Retina (tissue), 1 donor: ENCODE measurements around the gene MYO7B.

Experiments
- DNase-seq: peaks from one replicate; pipeline ENCODE4 v3.0.0-alpha.2; 2016

MYO7B gene

DNA sequence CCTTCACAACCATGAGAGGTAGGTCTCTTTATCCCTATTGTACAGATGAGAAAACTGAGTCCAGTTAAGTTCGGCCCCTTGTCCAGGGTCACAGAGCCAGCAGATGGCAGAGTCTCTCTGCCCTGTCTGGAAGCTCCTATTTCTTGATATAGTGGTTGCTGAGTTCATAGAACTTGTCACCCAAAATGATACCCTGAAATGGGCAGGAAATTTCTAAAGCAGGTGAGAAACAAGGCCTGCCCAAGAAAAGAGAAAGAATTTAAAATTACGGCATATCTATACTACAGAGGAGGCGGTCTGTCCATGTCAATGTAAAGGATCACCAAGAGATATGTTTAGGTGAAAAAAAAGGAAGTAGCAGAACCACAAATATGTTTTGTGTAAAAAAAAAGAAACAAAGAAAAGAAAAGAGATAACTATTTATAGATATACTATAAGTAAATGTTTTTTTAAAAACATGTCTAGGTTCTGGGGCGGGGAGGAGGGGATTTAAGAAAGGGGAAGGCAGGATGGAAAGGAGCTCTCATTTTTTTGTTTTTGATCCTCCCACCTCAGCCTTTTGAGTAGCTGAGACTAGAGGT is 39.8 kb downstream of the MYO7B start:
- no peak for DNase-seq

DNA sequence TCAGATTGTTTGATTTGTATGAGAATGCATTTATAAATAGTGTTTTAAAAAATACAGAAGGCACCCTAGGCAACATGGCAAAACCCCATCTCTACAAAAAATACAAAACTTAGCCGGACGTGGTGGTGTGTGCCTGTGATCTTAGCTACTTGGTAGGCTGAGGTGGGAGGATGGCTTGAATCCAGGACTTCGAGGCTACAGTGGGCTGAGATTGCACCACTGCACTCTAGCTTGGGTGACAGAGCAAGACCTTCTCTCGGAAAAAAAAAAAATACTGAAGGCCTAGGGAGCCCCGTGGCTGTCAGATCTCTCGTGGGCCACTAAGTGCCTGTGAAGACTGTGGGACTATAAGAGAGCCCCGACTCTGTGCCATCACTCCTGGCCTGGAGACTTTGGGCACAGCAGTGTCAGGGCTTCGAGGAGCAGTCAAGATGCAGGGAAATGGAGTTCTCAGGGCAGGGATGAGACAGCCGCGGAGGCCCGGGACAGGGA is 40.5 kb downstream of the MYO7B start:
- DNase-seq: no peak

DNA sequence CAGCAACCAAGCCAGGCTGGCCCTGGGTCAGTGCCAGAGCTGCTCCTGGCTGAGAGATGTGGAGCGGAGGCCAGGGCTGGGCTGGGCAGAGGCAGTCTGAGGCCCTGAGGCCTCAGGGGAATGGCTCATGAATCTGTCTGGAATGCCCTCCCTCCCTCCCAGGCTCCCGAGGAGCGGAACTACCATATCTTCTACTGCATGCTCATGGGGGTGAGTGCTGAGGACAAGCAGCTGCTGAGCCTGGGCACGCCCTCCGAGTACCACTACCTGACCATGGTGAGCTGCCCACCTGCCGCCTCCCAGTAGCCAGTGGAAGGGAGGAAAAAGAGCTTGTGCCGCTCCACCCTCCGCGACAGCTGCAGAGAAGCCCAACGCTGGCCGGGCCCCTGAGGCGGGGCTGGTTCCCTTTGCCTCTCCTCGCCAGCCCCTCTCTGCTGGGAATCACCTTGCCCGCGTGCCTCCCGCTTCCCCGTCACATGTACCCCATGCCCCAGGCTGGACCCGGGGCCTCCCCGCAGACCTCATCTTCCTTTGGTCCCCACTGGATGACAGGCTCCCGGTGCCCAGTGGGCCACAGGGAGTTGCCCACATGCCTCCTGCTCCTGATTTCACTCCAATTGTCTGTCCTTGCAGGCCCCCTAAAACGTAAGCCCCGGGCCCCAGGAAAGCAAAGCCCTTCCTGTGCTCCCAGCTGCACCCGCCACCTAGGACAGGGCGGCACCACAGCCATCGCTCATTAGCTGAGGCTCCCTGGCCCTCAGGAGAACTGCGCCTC is 41.1 kb downstream of the MYO7B start:
- no peak for DNase-seq

DNA sequence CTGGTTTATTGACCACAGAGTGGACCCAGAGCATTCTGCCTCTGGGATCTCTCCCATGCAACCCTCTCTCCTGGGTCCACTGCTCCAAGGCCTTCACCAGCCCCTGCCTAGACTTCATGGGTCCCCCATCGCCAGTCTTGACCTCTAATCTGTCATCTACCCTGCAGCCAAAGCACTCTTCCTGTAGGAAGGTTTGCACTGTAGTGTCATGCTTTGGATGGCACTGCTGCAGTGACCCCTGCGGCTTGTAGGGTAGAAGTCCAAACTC is 41.7 kb downstream of the MYO7B start:
- DNase-seq: no peak

DNA sequence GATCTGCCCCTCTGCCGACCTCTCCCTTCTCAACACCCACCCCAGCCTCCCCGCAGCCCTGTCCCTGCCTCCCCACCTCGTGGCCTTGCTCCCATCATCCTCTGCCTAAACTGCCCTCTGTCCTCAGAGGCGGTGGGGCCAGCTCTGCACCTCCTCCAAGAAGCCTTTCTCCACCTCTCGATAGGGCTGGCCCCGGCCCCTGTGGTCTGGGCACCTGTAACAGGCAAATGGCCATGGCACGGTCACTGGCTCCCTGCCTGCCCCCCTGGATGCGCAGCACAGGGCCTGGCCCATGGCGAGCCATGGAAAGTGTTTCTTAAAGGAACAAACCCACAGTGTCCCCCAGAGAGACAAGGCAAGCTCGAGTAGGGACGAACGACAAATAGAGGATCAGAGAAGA is 42.0 kb downstream of the MYO7B start:
- DNase-seq: no peak

DNA sequence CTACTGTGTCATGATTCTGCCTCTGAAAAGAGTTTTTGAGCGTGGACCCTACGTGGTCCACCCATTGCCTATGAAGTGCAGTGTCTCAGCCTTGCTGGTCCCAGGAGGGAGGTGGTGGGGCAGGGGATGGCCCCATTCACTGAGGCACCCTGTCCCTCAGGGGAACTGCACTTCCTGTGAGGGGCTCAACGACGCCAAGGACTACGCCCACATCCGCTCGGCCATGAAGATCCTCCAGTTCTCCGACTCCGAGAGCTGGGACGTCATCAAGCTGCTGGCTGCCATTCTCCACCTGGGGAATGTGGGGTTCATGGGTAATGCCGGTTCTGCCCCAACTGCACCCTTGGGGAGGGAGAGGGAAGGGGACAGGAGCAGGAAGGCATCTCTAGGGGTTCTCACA is 42.5 kb downstream of the MYO7B start:
- no peak for DNase-seq

DNA sequence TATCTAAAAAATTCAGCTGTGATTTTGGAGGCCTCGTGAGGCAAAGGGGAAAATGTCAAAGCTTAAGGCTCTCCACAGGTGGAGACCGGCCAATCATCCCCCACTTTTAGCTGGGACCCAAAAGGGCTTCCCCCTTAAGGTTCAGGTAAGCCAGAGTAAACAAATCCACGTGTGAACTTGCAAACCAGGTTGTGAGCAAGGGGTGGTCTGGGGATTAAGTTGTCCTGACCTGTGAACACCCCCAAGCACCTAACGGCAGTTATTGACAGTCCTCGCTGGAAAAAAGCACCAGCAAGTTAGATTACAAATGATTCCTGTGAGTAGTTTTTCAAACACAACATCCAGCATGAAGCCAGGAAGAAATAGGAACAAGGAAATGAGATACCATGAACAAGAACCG is 42.9 kb downstream of the MYO7B start:
- DNase-seq: no peak

DNA sequence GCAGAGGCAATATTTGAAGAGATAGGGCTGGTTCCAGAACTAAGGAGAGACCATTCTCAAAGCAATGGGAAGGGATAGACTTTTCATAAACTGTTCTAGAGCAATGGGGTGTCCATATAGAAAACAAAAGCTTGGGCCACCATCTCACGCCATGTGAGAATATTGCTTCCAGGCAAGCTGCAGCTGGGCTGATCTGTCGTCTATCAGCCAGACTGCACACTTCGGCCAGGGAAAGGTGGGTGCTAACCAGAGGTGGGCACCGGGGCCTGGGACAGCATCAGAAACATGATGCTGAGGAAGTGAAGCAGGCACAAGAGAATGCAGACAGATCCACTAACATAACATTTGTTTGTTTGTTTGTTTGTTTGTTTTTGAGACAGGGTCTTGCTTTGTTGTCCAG is 43.7 kb downstream of the MYO7B start:
- no peak for DNase-seq

DNA sequence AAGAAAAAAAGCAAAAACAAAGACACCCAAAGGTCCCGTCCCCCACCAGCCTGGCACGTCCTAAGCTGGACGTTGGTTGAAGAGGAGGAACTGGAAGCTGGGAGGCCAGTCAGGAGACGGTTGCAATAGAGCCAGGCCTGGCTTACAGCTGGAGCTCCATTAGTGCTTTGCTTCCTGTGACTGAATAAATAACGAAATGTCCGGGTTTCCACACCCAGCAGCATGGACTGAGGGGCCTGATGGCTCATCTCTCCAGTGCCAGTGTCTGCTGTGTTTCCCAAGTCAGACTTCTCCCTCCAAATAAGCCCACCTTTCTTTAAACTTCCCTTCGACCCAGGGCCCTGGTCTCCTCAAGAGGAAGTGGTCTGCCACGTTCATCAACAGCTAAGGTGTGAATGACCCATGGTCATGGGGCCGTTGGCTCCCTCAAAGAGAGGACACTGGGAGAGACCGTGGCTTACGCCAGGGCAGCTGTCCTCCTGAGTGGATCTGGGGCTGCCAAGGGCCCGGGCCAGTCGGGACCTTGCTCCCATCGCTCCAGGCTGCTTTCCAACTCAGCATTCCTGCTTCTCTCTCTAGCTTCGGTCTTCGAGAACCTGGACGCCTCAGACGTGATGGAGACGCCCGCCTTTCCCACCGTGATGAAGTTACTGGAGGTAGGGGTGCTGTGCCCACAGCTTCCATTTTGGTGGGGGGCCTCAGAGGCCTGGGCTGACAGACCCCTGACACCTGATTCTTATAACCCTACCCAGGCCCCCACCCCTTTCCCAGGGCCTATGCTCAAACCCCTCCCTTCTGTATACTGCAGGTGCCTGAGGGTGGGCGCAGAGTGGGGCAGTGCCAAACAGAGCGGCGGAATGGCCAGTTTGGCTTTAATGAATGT is 44.9 kb downstream of the MYO7B start:
- no peak for DNase-seq

DNA sequence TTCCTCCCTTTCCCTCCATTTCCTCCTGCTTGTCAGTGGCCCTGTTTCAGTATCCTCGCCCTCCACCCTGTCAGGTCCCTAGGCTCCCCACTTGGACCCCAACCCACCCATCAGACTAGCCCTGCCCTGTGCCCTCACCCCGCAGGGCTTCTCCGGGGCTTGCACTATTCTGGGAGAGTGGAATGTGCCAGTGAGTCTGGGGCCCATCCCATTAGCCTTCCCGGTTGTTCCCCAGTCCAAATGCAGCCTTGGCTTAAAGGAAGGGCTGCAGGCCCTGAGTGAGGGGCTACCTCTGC is 45.5 kb downstream of the MYO7B start:
- DNase-seq: no peak

DNA sequence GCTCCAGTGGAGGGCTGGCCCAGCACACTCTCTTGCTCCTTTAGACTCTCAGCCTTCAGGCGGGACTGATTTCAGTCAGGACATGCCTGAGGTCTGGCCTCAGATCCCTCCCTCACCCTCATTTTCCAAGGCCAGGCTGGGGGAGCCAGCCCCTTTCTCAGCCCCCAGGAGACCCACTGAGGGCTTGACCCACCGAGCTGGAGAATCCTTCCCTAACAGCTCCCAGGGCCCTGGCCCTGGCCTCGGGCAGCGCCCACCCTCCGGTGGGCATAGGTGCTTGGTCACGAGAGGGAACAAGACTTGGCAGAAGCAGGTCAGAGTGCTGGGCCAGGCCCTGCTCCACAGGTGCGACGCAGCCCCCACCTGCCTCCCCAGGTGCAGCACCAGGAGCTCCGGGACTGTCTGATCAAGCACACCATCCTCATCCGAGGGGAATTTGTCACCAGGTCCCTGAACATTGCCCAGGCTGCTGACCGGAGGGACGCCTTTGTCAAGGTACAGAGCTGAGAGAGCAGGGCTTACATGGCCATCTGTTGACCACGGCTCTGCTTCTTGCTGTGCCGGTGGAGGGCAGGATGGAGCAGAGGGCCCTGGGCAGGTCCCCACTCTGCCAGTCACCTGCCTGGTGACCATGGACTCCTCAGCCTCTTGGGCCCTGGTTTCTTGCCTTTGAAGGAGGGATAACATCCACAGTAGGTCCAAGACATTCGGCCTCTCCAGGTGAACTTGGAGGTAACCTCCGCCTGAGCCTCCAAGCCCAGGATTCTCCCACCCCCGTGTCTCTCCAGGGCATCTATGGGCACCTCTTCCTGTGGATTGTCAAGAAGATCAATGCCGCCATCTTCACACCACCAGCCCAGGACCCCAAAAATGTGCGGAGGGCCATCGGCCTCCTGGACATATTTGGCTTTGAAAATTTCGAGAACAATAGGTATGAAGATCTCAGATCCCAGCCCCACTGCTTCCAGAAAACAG is 46.3 kb downstream of the MYO7B start:
- DNase-seq: no peak

DNA sequence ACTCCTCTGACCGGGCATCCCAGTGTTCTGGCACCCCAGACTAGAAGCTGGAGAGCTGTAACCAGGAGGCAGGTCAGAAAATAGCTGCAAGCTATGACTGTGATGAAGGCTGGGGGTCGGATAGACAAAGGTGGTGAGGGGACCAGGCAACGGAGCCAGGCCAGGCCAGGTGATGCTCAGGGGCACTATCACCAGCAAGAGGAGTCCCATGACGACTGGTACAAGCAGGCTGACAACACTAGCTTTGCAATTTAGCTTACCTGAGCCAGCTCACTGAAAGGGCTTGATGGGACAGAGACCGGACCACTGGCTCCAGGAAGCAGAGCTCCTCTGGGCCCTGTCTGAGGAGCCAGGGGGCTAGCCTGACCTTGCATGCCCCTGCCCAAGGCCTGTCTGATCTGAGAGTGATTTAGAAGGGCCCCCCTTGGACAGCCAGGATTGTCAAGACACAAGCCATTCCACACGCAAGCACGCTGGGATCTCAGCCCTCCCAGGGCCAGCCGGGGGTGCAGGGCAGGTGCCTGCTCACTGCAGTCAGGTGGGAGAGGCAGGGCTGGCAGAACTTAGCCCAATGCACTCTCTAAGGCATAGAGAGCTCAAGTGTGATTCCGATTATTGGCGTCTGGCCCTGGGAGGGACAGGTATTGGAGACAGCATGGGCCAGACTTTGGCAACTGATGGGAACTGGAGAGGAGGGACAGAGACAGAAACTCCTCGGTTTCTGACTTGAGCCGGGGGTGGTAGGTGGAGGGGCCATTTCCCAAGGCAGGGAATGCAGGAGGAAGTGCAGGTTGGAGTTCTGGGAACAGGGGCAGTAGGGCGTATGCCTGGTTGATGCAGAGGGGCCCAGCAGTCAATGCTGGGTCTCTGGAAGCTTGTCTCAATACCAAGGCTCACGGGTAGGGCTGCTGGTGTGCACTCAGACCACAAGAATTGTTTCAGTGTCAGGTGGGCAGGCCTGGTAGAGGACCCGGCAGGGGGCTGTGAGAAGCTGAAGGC is 47.7 kb downstream of the MYO7B start:
- DNase-seq: no peak

DNA sequence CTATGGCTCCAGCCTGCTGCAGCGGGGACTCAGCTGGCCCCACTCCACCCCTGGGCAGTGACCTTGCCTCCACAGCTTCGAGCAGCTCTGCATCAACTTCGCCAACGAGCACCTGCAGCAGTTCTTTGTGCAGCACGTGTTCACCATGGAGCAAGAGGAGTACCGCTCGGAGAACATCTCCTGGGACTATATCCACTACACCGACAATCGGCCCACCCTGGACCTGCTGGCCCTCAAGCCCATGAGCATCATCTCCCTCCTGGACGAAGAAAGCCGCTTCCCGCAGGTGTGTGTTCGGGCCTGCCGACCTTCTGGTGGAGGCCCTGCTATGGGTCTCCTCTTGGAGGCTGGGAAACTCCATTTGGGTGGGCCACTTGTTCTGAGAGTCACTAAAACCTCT is 48.6 kb downstream of the MYO7B start:
- DNase-seq: no peak

DNA sequence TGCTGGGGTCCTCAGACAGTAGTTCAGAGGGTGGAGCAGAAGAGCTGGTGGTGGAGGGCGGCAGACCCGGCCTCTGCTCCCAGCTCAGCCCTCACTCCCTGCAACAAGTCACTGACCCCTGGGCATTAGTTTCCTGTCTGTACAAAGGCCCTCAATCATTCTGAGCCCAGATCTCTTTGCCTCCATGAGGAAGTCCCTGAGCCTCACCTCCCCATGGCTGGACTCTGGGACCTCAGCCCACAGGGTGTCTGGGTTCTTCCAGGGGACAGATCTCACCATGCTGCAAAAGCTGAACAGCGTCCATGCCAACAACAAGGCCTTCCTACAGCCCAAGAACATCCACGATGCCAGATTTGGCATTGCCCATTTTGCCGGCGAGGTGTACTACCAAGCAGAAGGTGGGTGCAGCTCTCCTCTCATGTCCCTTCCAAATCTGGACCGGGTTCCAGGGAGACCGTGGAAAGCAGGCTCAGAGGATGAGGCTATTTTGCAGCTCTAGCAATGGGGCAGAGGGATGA is 49.1 kb downstream of the MYO7B start:
- DNase-seq: no peak

DNA sequence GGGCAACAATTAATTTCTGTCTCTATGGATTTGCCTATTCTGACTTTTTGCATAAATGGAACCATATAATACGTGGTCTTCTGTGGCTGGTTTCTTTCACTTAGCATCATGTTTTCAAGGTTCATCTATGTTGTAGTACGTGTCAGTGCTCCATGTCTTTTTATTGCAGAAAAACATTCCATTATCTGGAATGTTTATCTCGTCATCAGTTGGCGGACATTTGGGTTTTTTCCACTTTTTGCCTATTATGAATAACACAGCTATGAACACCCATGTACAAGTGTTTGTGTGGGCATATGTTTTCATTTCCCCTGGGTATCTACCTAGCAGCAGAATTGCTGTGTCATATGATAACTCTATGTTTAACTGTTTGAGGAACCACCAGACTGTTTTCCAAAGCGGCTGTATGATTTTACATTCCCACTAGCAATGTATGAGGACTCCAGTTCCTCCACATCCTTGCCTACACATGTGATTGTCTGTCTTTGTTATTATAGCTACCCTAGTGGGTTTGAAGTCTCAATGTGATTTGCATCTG is 49.9 kb downstream of the MYO7B start:
- no peak for DNase-seq

DNA sequence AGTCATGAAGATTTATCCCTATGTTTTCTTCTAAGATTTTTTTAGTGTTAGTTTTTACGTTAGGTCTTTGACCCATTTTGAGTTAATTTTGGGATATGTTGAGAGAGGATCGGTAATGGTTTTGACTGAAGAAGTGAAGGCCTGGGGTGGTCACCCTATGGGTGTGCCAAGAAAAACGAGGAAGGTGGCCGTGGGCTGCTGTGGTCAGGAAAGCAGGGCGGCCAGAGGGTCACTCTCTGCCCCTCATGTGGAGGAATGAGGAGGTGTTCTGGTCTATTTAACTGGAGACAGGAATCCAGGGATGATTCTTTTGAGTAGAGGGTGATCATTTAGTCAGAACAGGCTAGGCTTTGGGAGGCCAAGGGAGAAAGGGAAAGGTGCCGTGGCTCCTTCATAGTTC is 50.7 kb downstream of the MYO7B start:
- no peak for DNase-seq

DNA sequence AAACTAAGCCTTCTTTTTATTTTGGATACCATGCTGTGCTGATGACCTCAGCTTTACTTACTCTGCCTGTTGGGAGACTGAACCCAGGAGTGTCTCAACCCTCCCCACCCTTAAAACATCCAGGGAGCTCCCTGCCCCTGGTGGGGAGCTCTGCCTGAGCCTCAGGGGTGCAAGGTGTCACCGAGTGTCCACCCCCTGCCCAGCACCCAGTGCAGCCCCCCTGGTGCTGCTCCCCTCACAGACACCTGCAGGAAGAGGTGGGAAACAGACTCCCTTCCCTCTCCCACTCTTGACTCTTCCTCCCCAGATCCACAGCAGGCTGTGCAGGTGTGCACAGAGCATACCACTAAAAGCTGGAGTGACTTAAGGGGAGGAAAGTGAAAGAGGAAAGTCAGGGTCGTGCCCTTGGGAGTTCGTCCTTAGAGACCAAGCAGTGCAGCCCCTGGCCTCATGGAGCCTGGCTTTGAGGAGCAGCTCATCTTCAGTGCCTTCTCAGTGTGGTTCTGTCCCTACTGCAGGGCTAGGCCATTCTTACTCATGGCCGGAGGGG is 51.3 kb downstream of the MYO7B start:
- DNase-seq: no peak

DNA sequence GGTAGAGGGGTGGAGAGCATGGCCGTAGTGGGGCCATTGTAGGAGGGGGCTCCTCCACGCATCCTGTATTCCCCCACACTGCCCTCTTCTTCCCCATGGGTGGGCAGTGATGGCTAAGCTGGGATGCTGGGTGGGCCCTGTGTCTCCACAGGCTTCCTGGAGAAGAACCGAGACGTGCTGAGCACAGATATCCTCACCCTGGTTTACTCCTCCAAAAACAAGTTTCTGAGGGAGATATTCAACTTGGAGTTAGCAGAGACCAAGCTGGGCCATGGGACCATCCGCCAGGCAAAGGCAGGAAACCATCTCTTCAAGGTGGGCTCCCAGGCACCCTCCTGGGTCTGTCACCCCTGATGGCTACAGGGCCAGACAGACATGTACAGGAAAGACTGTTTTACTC is 52.8 kb downstream of the MYO7B start:
- no peak for DNase-seq

DNA sequence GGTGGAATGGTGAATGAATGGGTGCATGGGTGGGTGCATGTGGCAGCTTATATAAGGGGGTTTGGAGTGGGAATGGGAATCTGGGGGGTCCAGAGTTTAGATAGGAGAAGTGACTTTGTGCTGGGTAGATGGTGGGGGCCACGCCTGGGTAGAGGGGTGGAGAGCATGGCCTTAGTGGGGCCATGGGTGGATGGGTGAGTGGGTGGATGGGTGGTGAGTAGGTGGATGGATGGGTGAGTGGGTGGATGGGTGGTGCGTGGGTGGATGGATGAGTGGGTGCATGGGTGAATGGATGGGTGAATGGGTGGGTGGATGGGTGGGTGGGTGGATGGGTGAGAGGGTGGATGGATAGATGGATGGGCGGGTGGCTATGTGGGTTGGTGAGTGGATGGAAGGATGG is 53.9 kb downstream of the MYO7B start:
- DNase-seq: no peak

DNA sequence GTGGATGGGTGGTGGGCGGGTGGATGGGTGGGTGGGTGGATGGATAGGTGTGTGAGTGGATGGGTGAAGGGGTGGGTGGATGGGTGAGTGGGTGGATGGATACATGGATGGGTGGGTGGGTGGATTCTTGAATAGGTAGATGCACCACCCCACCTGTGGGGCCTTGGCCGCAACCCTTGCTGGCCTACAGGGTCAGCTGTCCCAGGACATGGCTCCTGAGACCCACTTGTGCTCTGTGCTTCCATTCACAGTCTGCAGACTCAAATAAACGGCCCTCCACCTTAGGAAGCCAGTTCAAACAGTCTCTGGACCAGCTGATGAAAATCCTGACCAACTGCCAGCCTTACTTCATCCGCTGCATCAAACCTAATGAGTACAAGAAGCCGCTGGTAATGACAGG is 54.4 kb downstream of the MYO7B start:
- no peak for DNase-seq
